Measurements from ENCODE around the gene SLC41A3. TPM values are rescaled to one million over a fixed set of nuclear protein-coding genes. Genes with fewer than 3 reads are reported as not detected.
"Not testable (repeated sequence)": the region's sequence is repeated elsewhere in the genome, so short reads cannot be mapped to it uniquely, and the experiment has no call there.

SLC41A3 gene
- total RNA-seq, 1 experiment from 2014 or later: 53.9 TPM

GRCh38 chr3:126003447-126004190 is 80.3 kb downstream of the SLC41A3 start:
- DNase-seq (ENCODE audit: low read depth): no peak

DNA sequence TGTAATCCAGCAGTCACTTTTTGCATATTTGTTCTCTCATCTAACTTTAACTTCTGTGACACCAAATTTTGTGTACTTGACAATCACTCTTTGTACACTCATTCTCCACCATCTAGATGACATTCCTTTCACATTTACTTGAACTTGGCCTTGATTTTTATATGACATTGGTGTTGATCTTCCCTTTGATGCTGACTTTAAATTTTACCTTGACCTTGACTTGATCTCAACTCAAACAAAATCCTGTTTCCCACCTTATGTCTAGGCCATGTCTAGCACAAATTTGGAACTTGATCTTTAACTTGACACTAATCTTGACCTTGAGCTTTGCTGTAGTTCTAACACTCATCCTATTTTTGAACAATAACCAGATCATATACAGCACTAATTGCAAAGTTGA is 81.7 kb downstream of the SLC41A3 start:
- no peak for DNase-seq (ENCODE audit: low read depth)

GRCh38 chr3:125996751-125997150 is 87.2 kb downstream of the SLC41A3 start:
- DNase-seq (ENCODE audit: low read depth): not testable (repeated sequence)

DNA sequence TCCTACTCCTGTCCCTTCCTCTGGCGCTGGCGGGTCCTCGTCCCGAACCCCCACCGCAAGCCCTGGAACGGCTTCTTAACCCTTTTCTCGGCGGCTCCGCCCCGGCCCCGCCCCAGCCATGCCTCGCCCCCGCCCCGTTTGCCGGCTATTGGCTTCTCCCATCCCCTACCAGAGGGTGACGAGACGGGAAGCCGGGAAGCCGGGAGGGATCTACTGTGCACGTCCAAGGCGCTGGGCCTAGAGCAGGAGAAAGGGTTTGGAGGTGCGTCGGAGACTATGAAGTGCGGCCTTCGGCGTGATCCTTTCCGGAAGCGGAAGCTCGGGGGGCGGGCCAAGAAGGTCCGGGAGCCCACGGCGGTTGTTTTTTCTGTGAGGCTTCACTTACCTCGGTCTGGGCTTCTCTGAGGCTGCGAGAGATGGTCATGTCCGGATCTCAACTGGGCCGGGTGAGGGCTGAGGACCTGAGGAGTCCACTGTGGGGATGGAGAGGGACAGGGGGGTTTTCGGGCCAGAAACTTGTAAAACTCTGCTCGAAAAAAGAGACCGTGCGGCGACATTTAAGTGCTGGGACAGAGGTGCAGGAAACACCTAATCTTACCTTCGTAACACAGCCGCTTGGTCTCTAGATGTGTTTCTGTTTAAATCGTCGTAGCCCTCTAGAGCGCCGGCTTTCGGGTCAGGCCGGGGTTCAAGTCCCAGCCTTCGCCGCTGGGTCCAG is 93.5 kb downstream of the SLC41A3 start:
- peak; percentile 71 for DNase-seq (ENCODE audit: low read depth)

DNA sequence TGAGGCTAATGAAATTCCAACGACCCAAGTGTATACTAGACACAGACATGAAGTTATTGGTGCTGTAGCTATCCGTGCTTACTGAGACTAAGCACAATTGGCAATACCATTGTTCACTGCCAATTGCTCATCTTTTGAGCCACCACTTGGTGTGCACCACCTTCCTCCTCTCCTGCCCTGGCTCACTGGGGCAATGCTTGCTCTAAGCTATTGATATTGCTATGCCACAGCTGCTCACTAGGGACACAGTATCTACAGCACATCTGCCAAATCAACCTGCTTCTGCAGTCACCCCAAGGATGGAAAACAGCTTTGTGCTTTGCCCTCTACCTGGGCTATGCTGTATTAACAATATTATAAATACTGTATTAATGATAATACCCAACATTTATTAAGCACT is 99.0 kb downstream of the SLC41A3 start:
- DNase-seq (ENCODE audit: low read depth): not testable (repeated sequence)

DNA sequence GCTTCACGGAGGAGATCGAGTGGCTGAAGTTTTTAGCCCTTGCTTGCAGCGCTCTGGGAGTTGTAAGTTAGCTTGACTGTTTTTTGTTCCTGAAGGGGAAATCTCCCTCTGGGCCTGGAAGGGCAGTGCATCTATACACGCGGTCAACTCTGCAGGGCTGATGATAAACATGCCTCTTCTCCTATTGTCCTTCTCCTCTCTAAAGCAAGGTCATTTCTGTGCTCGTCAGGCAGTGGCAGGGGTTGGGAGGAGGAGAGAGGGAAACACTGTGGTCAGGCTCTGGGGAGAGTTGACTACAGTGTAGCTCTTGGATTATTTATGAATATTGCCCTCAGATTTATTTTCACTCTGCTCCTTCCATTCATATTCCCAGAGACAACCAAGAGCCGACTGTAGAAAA is 106.8 kb downstream of the SLC41A3 start:
- not testable (repeated sequence) for DNase-seq (ENCODE audit: low read depth)

DNA sequence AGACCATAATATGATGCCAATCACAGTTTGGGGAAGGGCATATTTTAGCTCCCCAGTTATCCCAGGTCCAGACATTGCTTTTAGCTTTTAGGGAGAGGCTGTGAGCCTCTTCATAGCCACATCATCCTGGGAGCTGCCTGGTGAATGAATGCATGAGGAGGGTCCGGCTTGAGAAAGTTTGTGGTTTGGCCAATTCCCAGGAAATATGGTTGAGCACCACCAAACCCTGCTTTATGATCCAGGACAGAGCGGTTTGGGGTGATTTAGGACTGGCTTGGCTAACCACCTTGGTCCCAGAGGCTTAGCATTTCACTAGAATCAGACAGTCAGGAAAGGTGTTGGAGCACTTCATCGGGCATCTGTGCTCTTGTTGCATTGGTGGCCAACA is 107.9 kb downstream of the SLC41A3 start:
- DNase-seq (ENCODE audit: low read depth): not testable (repeated sequence)

DNA sequence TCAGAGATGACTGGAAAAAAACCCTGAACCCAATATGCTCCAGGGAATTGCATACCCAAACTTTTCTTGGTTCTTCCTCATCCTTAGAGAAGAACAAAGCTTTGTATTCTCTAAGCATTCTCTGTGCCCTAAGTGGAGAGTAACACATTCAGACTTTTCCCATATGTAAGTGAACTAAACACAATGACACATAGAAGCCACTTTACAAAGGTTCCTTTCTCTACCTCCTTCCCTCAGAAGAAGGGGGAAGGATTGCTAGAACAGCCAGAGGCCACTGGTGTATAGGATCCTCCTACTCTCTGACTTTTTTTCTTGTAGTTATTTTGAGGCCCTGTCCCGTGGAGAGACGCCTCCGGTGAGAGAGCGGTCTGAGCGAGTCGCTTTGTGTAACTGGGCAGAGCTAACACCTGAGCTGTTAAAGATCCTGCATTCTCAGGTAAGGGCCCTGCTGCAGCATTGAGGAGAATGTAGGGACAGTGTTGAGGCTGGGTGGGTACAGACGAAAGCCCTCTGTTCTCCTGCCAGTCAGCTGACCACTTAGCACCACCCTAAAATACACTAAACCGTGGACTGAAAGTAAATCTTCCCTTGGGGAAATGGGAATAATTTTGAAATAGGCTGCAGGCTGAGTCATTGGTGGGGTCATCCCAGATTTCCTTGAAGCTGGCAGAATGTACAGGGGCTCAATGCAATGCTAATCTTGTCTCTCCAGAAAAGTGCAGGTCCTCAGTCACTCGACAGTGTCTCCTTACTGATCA is 108.5 kb downstream of the SLC41A3 start:
- DNase-seq (ENCODE audit: low read depth): not testable (repeated sequence)

- peak; percentile 44 for DNase-seq (ENCODE audit: low read depth)
Observed at GRCh38 chr3:125971997-125972944, 111.7 kb downstream of the SLC41A3 start.

- not testable (repeated sequence) for DNase-seq (ENCODE audit: low read depth)
Observed at GRCh38 chr3:125968701-125969592, 115.0 kb downstream of the SLC41A3 start, which contains the start of gene ROPN1B. ROPN1B (plus strand) TSS chr3:125969178; CDS start chr3:125972055, 2,877 bp downstream.

DNA sequence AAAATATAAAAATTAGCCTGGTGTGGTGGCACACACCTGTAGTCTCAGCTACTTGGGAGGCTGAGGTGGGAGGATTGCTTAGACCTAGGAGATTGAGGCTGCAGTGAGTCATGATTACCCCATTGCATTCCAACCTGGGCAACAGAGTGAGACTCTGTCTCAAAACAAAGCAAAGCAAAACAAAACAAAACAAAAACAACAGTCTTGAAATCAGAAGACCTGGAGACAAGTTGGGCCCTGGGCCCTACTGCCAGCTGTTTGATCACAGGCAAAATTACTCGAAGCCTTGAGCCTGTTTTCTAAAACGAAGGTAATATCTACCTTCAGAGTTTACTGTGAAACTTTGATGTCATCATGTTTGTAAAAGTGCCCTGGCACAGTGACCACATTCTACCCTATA is 115.8 kb downstream of the SLC41A3 start:
- not testable (repeated sequence) for DNase-seq (ENCODE audit: low read depth)

- no peak for DNase-seq (ENCODE audit: low read depth)
Observed at GRCh38 chr3:125967156-125967555, 116.8 kb downstream of the SLC41A3 start.

DNA sequence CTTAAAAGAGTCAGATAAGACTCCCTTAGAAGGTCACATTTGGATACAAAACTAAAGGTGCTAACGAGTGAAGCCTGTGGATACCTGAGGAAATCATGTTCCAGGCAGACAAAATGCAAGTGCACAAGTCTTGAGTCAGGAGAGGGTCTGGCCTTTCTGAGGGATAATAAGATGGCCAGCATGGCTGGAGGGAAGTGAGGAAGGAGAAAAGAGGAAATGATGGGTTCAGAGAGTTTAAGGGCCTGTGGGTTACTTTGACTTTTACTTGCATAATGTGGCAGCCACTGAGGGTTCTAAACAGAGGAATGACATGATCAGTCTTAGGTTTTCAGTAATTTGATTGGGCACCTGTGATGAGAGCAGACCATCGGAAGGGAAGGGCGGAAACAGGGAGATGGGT is 118.4 kb downstream of the SLC41A3 start:
- DNase-seq (ENCODE audit: low read depth): no peak

GRCh38 chr3:125963834-125964233 is 120.1 kb downstream of the SLC41A3 start:
- DNase-seq (ENCODE audit: low read depth): not testable (repeated sequence)

GRCh38 chr3:125961289-125961589 is 122.7 kb downstream of the SLC41A3 start:
- no peak for DNase-seq (ENCODE audit: low read depth)

GRCh38 chr3:125960456-125961288 is 123.3 kb downstream of the SLC41A3 start:
- no peak for DNase-seq (ENCODE audit: low read depth)

GRCh38 chr3:125960066-125960424 is 123.9 kb downstream of the SLC41A3 start:
- no peak for DNase-seq (ENCODE audit: low read depth)

GRCh38 chr3:125959317-125960065 is 124.4 kb downstream of the SLC41A3 start:
- DNase-seq (ENCODE audit: low read depth): no peak
